ENCODE results near the gene NDUFA12.

The NDUFA12 gene

GRCh38 chr12:94925729-94926128 lies 77.8 kb downstream of the NDUFA12 start:
- Histone ChIP-seq H3K27me3 (ENCODE audit: insufficient read depth, low read depth) (no peaks in the 10 kb centered on the region), H3K27ac (no peak overlapping the region)
- no peak for TF ChIP-seq CTCF (conservative IDR thresholded peaks at IDR 0.05; ENCODE audit: low read depth, low read length)

GRCh38 chr12:94925206-94925605 lies 78.3 kb downstream of the NDUFA12 start:
- Histone ChIP-seq H3K36me3 (ENCODE audit: insufficient read depth) (no peaks in the 10 kb centered on the region), H3K4me2 (no peak overlapping the region), H3K27ac (no peak overlapping the region), H3K27me3 (ENCODE audit: insufficient read depth, low read depth) (no peaks in the 10 kb centered on the region), H3K79me2 (ENCODE audit: insufficient read depth, low read depth) (no peaks in the 10 kb centered on the region), H3K4me3 (IDR thresholded peaks at IDR 0.05; ENCODE audit: insufficient read depth, low read depth, low read length) (no peak overlapping the region), H3K9ac (no peak overlapping the region), H3K4me1 (ENCODE audit: low read depth, poor library complexity, severe bottlenecking) (no peaks in the 10 kb centered on the region), H4K20me1 (ENCODE audit: insufficient read depth) (no peaks in the 10 kb centered on the region), H2AFZ (ENCODE audit: low read depth) (no peak overlapping the region)
- no peak for TF ChIP-seq CTCF (conservative IDR thresholded peaks at IDR 0.05; ENCODE audit: low read depth, low read length)

More at GRCh38 chr12:94925729-94926128, 77.8 kb downstream of the NDUFA12 start:
- Histone ChIP-seq H3K36me3 (ENCODE audit: insufficient read depth) (no peaks in the 10 kb centered on the region), H3K4me2 (no peak overlapping the region), H4K20me1 (ENCODE audit: insufficient read depth) (no peaks in the 10 kb centered on the region), H2AFZ (ENCODE audit: low read depth) (no peak overlapping the region), H3K9ac (no peak overlapping the region), H3K4me3 (IDR thresholded peaks at IDR 0.05; ENCODE audit: insufficient read depth, low read depth, low read length) (no peak overlapping the region), H3K4me1 (ENCODE audit: low read depth, poor library complexity, severe bottlenecking) (no peaks in the 10 kb centered on the region), H3K79me2 (ENCODE audit: insufficient read depth, low read depth) (no peaks in the 10 kb centered on the region)

- no peaks in the 10 kb centered on the region for H3K36me3 ChIP-seq (ENCODE audit: insufficient read depth)
These were observed 80.9 kb downstream of the NDUFA12 start for GRCh38 chr12:94922561-94922960.

More at GRCh38 chr12:94922561-94922960, 80.9 kb downstream of the NDUFA12 start:
- H2AFZ ChIP-seq (ENCODE audit: low read depth) = no peak overlapping the region
- no peaks in the 10 kb centered on the region for H4K20me1 ChIP-seq (ENCODE audit: insufficient read depth)
- no peak overlapping the region for H3K27ac ChIP-seq
- H3K4me3 ChIP-seq (IDR thresholded peaks at IDR 0.05; ENCODE audit: insufficient read depth, low read depth, low read length) = no peak overlapping the region
- TF ChIP-seq CTCF (conservative IDR thresholded peaks at IDR 0.05; ENCODE audit: low read depth, low read length) = no peak
- no peak overlapping the region for H3K4me2 ChIP-seq
- no peaks in the 10 kb centered on the region for H3K79me2 ChIP-seq (ENCODE audit: insufficient read depth, low read depth)
- H3K4me1 ChIP-seq (ENCODE audit: low read depth, poor library complexity, severe bottlenecking) = no peaks in the 10 kb centered on the region
- H3K9ac ChIP-seq = no peak overlapping the region
- no peaks in the 10 kb centered on the region for H3K27me3 ChIP-seq (ENCODE audit: insufficient read depth, low read depth)

Measured in KMS-11 (cell line).